Astrocyte (in vitro differentiated cells and primary cell): ENCODE data around the gene SOX18. TPM values are rescaled to one million over a fixed set of nuclear protein-coding genes. Genes with fewer than 3 reads are reported as not detected.

Experiments used
- DNase-seq: peaks from one replicate; pipeline ENCODE4 v3.0.0-alpha.2; 2010; ENCODE audit warnings: low read depth
- FAIRE-seq: peaks from 2 replicates; lab custom pipeline; 2011; peaks lifted over from hg19 to GRCh38; lab: Jason Lieb, UNC
- H2AFZ ChIP-seq: 2 replicates; pipeline ENCODE4 v1.6.0; 2012; ENCODE audit warnings: low read depth, low read length, inconsistent platforms
- H3K27ac ChIP-seq: 2 replicates; pipeline ENCODE4 v1.5.1; 2011; ENCODE audit warnings: low read depth, low read length, inconsistent platforms
- H3K27me3 ChIP-seq: 2 replicates; pipeline ENCODE4 v1.6.0; 2011; ENCODE audit warnings: low read length, inconsistent platforms; ENCODE audit not compliant: insufficient read depth
- H3K36me3 ChIP-seq: 2 replicates; pipeline ENCODE4 v1.5.1; 2011; ENCODE audit warnings: low read length, inconsistent platforms; ENCODE audit not compliant: insufficient read depth
- H3K4me1 ChIP-seq: 2 replicates; pipeline ENCODE4 v1.5.1; 2011; ENCODE audit warnings: low read length, inconsistent platforms; ENCODE audit not compliant: insufficient read depth
- H3K4me2 ChIP-seq: 2 replicates; pipeline ENCODE4 v1.6.0; 2012; ENCODE audit warnings: low read length, inconsistent platforms
- H3K4me3 ChIP-seq: 2 replicates; pipeline ENCODE4 v1.5.1; 2011; ENCODE audit warnings: low read depth, mild to moderate bottlenecking, low read length, inconsistent platforms; ENCODE audit not compliant: insufficient read depth
- H3K79me2 ChIP-seq: 2 replicates; pipeline ENCODE4 v1.6.0; 2012; ENCODE audit warnings: mild to moderate bottlenecking, low read length, inconsistent platforms; ENCODE audit not compliant: insufficient read depth
- H3K9ac ChIP-seq: 2 replicates; pipeline ENCODE4 v1.6.0; 2012; ENCODE audit warnings: mild to moderate bottlenecking, low read length, inconsistent platforms
- H3K9me3 ChIP-seq: 2 replicates; pipeline ENCODE4 v1.5.1; 2012; ENCODE audit warnings: low read depth, mild to moderate bottlenecking, low read length, inconsistent platforms; ENCODE audit not compliant: insufficient read depth
- H4K20me1 ChIP-seq: 2 replicates; pipeline ENCODE4 v1.6.0; 2012; ENCODE audit warnings: low read length, inconsistent platforms; ENCODE audit not compliant: insufficient read depth
- H3K27ac Mint-ChIP-seq: one replicate; pipeline ENCODE4 v1.8.0; 2021; ENCODE audit warnings: mild to moderate bottlenecking, mixed read lengths; ENCODE audit not compliant: unreplicated experiment
- H3K27me3 Mint-ChIP-seq: one replicate; pipeline ENCODE4 v1.8.0; 2021; ENCODE audit warnings: low read depth, mixed read lengths; ENCODE audit not compliant: unreplicated experiment
- H3K36me3 Mint-ChIP-seq: one replicate; pipeline ENCODE4 v1.8.0; 2021; ENCODE audit warnings: low read depth, mixed read lengths; ENCODE audit not compliant: unreplicated experiment
- H3K4me1 Mint-ChIP-seq: one replicate; pipeline ENCODE4 v1.8.0; 2021; ENCODE audit warnings: low read depth, mixed read lengths; ENCODE audit not compliant: unreplicated experiment
- H3K4me3 Mint-ChIP-seq: one replicate; pipeline ENCODE4 v1.8.0; 2021; ENCODE audit warnings: mild to moderate bottlenecking, moderate library complexity, mixed read lengths; ENCODE audit not compliant: unreplicated experiment
- H3K9me3 Mint-ChIP-seq: one replicate; pipeline ENCODE4 v1.8.0; 2021; ENCODE audit warnings: mild to moderate bottlenecking, mixed read lengths; ENCODE audit not compliant: unreplicated experiment
- EZH2 ChIP-seq: IDR thresholded peaks from 2 replicates; pipeline ENCODE4 v1.6.1; 2012; ENCODE audit warnings: mild to moderate bottlenecking, low read length, inconsistent platforms; ENCODE audit not compliant: insufficient read depth
- total RNA-seq: library from RNA; stranded (reverse); gene quantifications from 2 replicates; pipeline ENCODE4 v1.2.1, GENCODE V29; 2021
- TF ChIP-seq, protein P1 (sequence below): IDR thresholded peaks from 2 replicates; pipeline ENCODE4 v1.5.1; 2011; ENCODE audit warnings: low read depth, mild to moderate bottlenecking, inconsistent platforms, low read length, moderate library complexity; ENCODE audit not compliant: insufficient read depth

SOX18 gene
- total RNA-seq, 1 donor from 2014 or later, result 0.52 TPM

GRCh38 chr20:64038565-64039292 is 10.7 kb downstream of the SOX18 start:
- peaks cover 20% of the 10 kb centered on the region for H3K27me3 Mint-ChIP-seq
- peaks cover 4% of the 10 kb centered on the region for H3K36me3 Mint-ChIP-seq
- Histone ChIP-seq H3K4me3 (peak overlapping the region; percentile 39), H3K79me2 (no peaks in the 10 kb centered on the region), H3K4me2 (peak overlapping the region; percentile 80), H3K4me1 (peaks cover 3% of the 10 kb centered on the region), H4K20me1 (peaks cover 32% of the 10 kb centered on the region), H3K27ac (no peak overlapping the region), H3K9ac (no peak overlapping the region), H3K9me3 (no peaks in the 10 kb centered on the region), H3K27me3 (peaks cover 39% of the 10 kb centered on the region), H2AFZ (peak overlapping the region; percentile 60), H3K36me3 (no peaks in the 10 kb centered on the region)
- DNase-seq, result peak; percentile 69
- TF ChIP-seq, protein P1, sequence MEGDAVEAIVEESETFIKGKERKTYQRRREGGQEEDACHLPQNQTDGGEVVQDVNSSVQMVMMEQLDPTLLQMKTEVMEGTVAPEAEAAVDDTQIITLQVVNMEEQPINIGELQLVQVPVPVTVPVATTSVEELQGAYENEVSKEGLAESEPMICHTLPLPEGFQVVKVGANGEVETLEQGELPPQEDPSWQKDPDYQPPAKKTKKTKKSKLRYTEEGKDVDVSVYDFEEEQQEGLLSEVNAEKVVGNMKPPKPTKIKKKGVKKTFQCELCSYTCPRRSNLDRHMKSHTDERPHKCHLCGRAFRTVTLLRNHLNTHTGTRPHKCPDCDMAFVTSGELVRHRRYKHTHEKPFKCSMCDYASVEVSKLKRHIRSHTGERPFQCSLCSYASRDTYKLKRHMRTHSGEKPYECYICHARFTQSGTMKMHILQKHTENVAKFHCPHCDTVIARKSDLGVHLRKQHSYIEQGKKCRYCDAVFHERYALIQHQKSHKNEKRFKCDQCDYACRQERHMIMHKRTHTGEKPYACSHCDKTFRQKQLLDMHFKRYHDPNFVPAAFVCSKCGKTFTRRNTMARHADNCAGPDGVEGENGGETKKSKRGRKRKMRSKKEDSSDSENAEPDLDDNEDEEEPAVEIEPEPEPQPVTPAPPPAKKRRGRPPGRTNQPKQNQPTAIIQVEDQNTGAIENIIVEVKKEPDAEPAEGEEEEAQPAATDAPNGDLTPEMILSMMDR, result no peak
- TF ChIP-seq EZH2, result no peak
- FAIRE-seq, result no peak
- no peak overlapping the region for H3K27ac Mint-ChIP-seq
- H3K9me3 Mint-ChIP-seq, result peaks cover 2% of the 10 kb centered on the region
- peaks cover 7% of the 10 kb centered on the region for H3K4me1 Mint-ChIP-seq
- peak overlapping the region; percentile 57 for H3K4me3 Mint-ChIP-seq

GRCh38 chr20:64038224-64038564 is 11.2 kb downstream of the SOX18 start:
- FAIRE-seq, result no peak
- no peaks in the 10 kb centered on the region for H3K9me3 ChIP-seq
- no peak overlapping the region for H3K4me3 Mint-ChIP-seq
- peaks cover 35% of the 10 kb centered on the region for H3K27me3 ChIP-seq
- peaks cover 7% of the 10 kb centered on the region for H3K4me1 Mint-ChIP-seq
- H3K36me3 ChIP-seq, result no peaks in the 10 kb centered on the region
- H3K36me3 Mint-ChIP-seq, result peaks cover 9% of the 10 kb centered on the region
- no peak overlapping the region for H3K4me3 ChIP-seq
- H3K27ac Mint-ChIP-seq, result no peak overlapping the region
- DNase-seq, result no peak
- no peaks in the 10 kb centered on the region for H3K79me2 ChIP-seq
- peaks cover 15% of the 10 kb centered on the region for H3K27me3 Mint-ChIP-seq
- peaks cover 2% of the 10 kb centered on the region for H3K9me3 Mint-ChIP-seq
- peaks cover 32% of the 10 kb centered on the region for H4K20me1 ChIP-seq
- peak overlapping the region; percentile 80 for H3K4me2 ChIP-seq
- no peak overlapping the region for H3K9ac ChIP-seq
- H2AFZ ChIP-seq, result no peak overlapping the region
- no peak overlapping the region for H3K27ac ChIP-seq
- H3K4me1 ChIP-seq, result peaks cover 3% of the 10 kb centered on the region
- peak; percentile 66 for TF ChIP-seq EZH2
- TF ChIP-seq, protein P1, result no peak

DNA sequence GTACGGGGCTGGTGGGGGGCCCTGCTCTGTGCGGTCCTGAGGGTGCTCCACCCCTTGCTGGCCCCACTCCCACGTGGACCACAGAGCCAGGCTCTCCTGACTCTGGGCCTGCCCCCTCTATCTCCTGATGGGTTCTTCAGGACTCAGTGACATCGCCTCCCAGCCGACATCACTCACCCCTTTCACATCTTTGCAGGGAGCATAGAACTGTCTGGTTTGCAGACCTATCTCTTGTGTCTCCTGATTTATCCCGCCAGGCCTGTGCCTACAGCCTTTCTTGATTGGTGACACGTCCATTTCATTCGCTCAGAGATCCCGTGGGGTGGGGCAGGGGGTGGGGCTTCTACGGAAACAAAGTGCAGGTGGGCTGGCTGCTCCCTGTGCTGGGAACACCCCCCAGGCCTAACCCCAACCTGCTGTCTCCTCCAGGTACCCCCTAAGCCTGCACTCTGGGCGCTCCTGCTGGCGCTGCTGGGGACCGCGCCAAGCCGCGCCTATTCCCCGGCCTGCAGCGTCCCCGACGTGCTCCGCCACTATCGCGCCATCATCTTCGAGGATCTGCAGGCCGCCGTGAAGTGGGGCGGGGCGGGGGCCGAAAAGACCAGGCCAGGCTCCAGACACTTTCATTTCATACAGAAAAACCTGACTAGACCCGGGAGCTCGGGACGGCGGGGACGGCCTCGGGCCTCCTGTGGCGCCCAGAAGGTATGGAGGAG is 11.8 kb downstream of the SOX18 start:
- Mint-ChIP-seq H3K27ac (peak overlapping the region; percentile 26), H3K4me3 (no peak overlapping the region), H3K9me3 (peaks cover 2% of the 10 kb centered on the region), H3K36me3 (peaks cover 9% of the 10 kb centered on the region), H3K4me1 (peaks cover 7% of the 10 kb centered on the region), H3K27me3 (peaks cover 14% of the 10 kb centered on the region)
- H3K9ac ChIP-seq, result no peak overlapping the region
- H3K4me1 ChIP-seq, result peaks cover 3% of the 10 kb centered on the region
- TF ChIP-seq, protein P1, result no peak
- TF ChIP-seq EZH2, result peak; percentile 63
- H3K36me3 ChIP-seq, result no peaks in the 10 kb centered on the region
- no peak overlapping the region for H3K27ac ChIP-seq
- H3K4me2 ChIP-seq, result no peak overlapping the region
- no peak for DNase-seq
- no peaks in the 10 kb centered on the region for H3K79me2 ChIP-seq
- peaks cover 35% of the 10 kb centered on the region for H3K27me3 ChIP-seq
- H4K20me1 ChIP-seq, result peaks cover 32% of the 10 kb centered on the region
- no peak overlapping the region for H3K4me3 ChIP-seq
- H3K9me3 ChIP-seq, result no peaks in the 10 kb centered on the region
- no peak overlapping the region for H2AFZ ChIP-seq
- FAIRE-seq, result no peak
